CD14-positive monocyte (primary cell): Measurements from ENCODE around the gene ANXA11. TPM values are rescaled to one million over a fixed set of nuclear protein-coding genes. Genes with fewer than 3 reads are reported as not detected.
A peak's percentile ranks its signal among the peaks of the same experiment; 100 is the strongest.
"Not testable (repeated sequence)": the region's sequence is repeated elsewhere in the genome, so short reads cannot be mapped to it uniquely, and the experiment has no call there.

Experiments
- DNase-seq, 3 donors: peaks; one replicate each; pipeline ENCODE4 v3.0.0-alpha.2; 2011 to 2022
- H2AFZ ChIP-seq: 2 replicates; pipeline ENCODE4 v1.6.0; 2012; ENCODE audit warnings: mild to moderate bottlenecking, low read depth, low read length, inconsistent platforms; ENCODE audit not compliant: insufficient read depth, poor library complexity, severe bottlenecking
- H3K27ac ChIP-seq, 2 donors: 1 replicate in 1 of 2; 2 replicates in 1 of 2; pipeline ENCODE4 v1.5.1; 2012 to 2013; ENCODE audit warnings: low read length in 2 of 2, control low read depth in 1 of 2, inconsistent platforms in 1 of 2, low read depth in 1 of 2, mild to moderate bottlenecking in 1 of 2
- H3K27me3 ChIP-seq, 2 donors: one replicate each; pipeline versions ENCODE4 v1.6.0 to v1.6.1; 2011 to 2013; ENCODE audit warnings: low read length in 2 of 2; ENCODE audit not compliant: control insufficient read depth in 2 of 2, insufficient read depth in 2 of 2
- H3K36me3 ChIP-seq, 2 donors: replicated peaks in 1 of 2; 1 replicate in 1 of 2; 2 replicates in 1 of 2; pipeline versions ENCODE4 v1.5.1 to v1.6.1; 2012 to 2013; ENCODE audit warnings: low read length in 2 of 2, control low read depth in 1 of 2, inconsistent platforms in 1 of 2, mild to moderate bottlenecking in 1 of 2; ENCODE audit not compliant: insufficient read depth in 2 of 2, control insufficient read depth in 1 of 2
- H3K4me1 ChIP-seq, 2 donors: 1 replicate in 1 of 2; 2 replicates in 1 of 2; pipeline versions ENCODE4 v1.5.1 to v1.6.1; 2012 to 2013; ENCODE audit warnings: low read length in 2 of 2, control low read depth in 1 of 2, inconsistent platforms in 1 of 2, mild to moderate bottlenecking in 1 of 2, moderate library complexity in 1 of 2; ENCODE audit not compliant: insufficient read depth in 2 of 2, control insufficient read depth in 1 of 2
- H3K4me2 ChIP-seq: replicated peaks from 2 replicates; pipeline ENCODE3; 2012; ENCODE audit warnings: low read length, moderate library complexity, mild to moderate bottlenecking; ENCODE audit not compliant: poor library complexity, severe bottlenecking; ENCODE audit errors: extremely low read depth
- H3K4me3 ChIP-seq, 3 experiments: fragments of 200-600 bp in 1 of 3; sonication (generic) in 1 of 3; replicated peaks in 1 of 3; 1 replicate in 2 of 3; 2 replicates in 1 of 3; pipeline ENCODE4 v1.5.1; 2011 to 2013; ENCODE audit warnings: low read length in 3 of 3, mild to moderate bottlenecking in 3 of 3, control low read depth in 2 of 3, low read depth in 2 of 3, inconsistent platforms in 1 of 3, moderate library complexity in 1 of 3
- H3K79me2 ChIP-seq: 2 replicates; pipeline ENCODE4 v1.6.0; 2012; ENCODE audit warnings: mild to moderate bottlenecking, control low read depth, inconsistent platforms, low read length, moderate library complexity; ENCODE audit not compliant: insufficient read depth
- H3K9ac ChIP-seq: 2 replicates; pipeline ENCODE4 v1.6.0; 2017; ENCODE audit warnings: low read length, mild to moderate bottlenecking; ENCODE audit not compliant: insufficient read depth, poor library complexity, severe bottlenecking
- H3K9me3 ChIP-seq, 2 donors: replicated peaks in 1 of 2; 1 replicate in 1 of 2; 2 replicates in 1 of 2; pipeline versions ENCODE4 v1.5.1 to v1.6.1; 2012 to 2013; ENCODE audit warnings: low read length in 2 of 2, control low read depth in 1 of 2; ENCODE audit not compliant: control insufficient read depth in 1 of 2, insufficient read depth in 1 of 2
- H4K20me1 ChIP-seq: 2 replicates; pipeline ENCODE4 v1.6.0; 2012; ENCODE audit warnings: mild to moderate bottlenecking, low read length, control low read depth, moderate library complexity; ENCODE audit not compliant: insufficient read depth
- H3K27ac Mint-ChIP-seq, 7 donors: one replicate each; pipeline ENCODE4 v1.8.0; 2020; ENCODE audit warnings: mild to moderate bottlenecking in 7 of 7, mixed read lengths in 7 of 7, moderate library complexity in 6 of 7, inconsistent platforms in 2 of 7
- H3K27me3 Mint-ChIP-seq, 3 donors: one replicate each; pipeline ENCODE4 v1.8.0; 2021 to 2022; ENCODE audit warnings: low read depth in 3 of 3, mild to moderate bottlenecking in 3 of 3, mixed read lengths in 3 of 3, moderate library complexity in 3 of 3, inconsistent platforms in 1 of 3
- H3K36me3 Mint-ChIP-seq, 2 donors: one replicate each; pipeline ENCODE4 v1.8.0; 2020; ENCODE audit warnings: mixed read lengths in 2 of 2, inconsistent platforms in 1 of 2, mild to moderate bottlenecking in 1 of 2
- H3K4me1 Mint-ChIP-seq: one replicate; pipeline ENCODE4 v1.8.0; 2020; ENCODE audit warnings: mild to moderate bottlenecking, mixed read lengths
- H3K4me3 Mint-ChIP-seq, 2 donors: one replicate each; pipeline ENCODE4 v1.8.0; 2020; ENCODE audit warnings: mild to moderate bottlenecking in 2 of 2, mixed read lengths in 2 of 2, moderate library complexity in 1 of 2
- H3K9me3 Mint-ChIP-seq, 7 donors: one replicate each; pipeline ENCODE4 v1.8.0; 2020 to 2022; ENCODE audit warnings: mixed read lengths in 7 of 7, mild to moderate bottlenecking in 6 of 7, moderate library complexity in 6 of 7, inconsistent platforms in 2 of 7
- WGBS: methylation state at CpG from one replicate; pipeline ENCODE4 v1.1.5; 2013; ENCODE audit warnings: missing lambda C conversion rate; ENCODE audit not compliant: insufficient coverage; 5-methylcytosine and 5-hydroxymethylcytosine counted together
- intact Hi-C, 2 donors: fragments of 100-400 bp; cut with micrococcal nuclease; formaldehyde crosslinking; loops; one replicate each; pipeline versions ENCODE4 v1.15.0 to v1.15.1; 2023
- polyA plus RNA-seq, 3 donors: library from polyadenylated mRNA; depleted of rRNA in 1 of 3; unstranded in 2 of 3; stranded (reverse) in 1 of 3; fragments of 300-500 nt in 2 of 3; fragments of >200 nt in 1 of 3; fragmentation: Illumina TruSeq in 2 of 3; gene quantifications; 1 replicate in 2 of 3; 2 replicates in 1 of 3; pipeline ENCODE4 v1.2.3, GENCODE V29; 2012 to 2021

Gene ANXA11
- polyA plus RNA-seq, 3 donors: 95.6 to 174 (median 134) TPM

- peaks cover 22 to 24% of the 10 kb centered on the region in 2 donors for H3K4me1 ChIP-seq
- no CpG with 5 or more reads among the region's 1 CpG for WGBS
- H3K79me2 ChIP-seq, H3K27ac Mint-ChIP-seq, H3K27me3 Mint-ChIP-seq, H3K9me3 ChIP-seq, H3K36me3 Mint-ChIP-seq, H3K9me3 Mint-ChIP-seq, H3K36me3 ChIP-seq, H4K20me1 ChIP-seq, intact Hi-C loops, H3K9ac ChIP-seq, H3K27me3 ChIP-seq, H2AFZ ChIP-seq, H3K4me3 Mint-ChIP-seq, H3K4me3 ChIP-seq, DNase-seq, H3K27ac ChIP-seq, H3K4me2 ChIP-seq: not testable (repeated sequence)
- peaks cover 32% of the 10 kb centered on the region for H3K4me1 Mint-ChIP-seq
Measured at GRCh38 chr10:80250399-80250798, 45.1 kb upstream of the ANXA11 start.

- H3K9me3 Mint-ChIP-seq, H3K4me3 Mint-ChIP-seq, H3K4me3 ChIP-seq, H3K4me2 ChIP-seq, H3K9me3 ChIP-seq, H3K9ac ChIP-seq, H2AFZ ChIP-seq, H3K27ac Mint-ChIP-seq, H3K27me3 ChIP-seq, H3K79me2 ChIP-seq, H3K36me3 Mint-ChIP-seq, intact Hi-C loops, H4K20me1 ChIP-seq, H3K27me3 Mint-ChIP-seq, H3K27ac ChIP-seq, H3K36me3 ChIP-seq: not testable (repeated sequence)
- peak in 2 of 3 donors; percentile 9 to 39 for DNase-seq
- peaks cover 30% of the 10 kb centered on the region for H3K4me1 Mint-ChIP-seq
- WGBS: no CpG with 5 or more reads among the region's 4 CpGs
- H3K4me1 ChIP-seq: peaks cover 22 to 24% of the 10 kb centered on the region in 2 donors
Measured at GRCh38 chr10:80249906-80250305, 44.6 kb upstream of the ANXA11 start.

GRCh38 chr10:80247611-80248010 lies 42.3 kb upstream of the ANXA11 start:
- H3K27ac Mint-ChIP-seq, H3K36me3 Mint-ChIP-seq, H3K4me3 Mint-ChIP-seq, H3K36me3 ChIP-seq, H2AFZ ChIP-seq, intact Hi-C loops, H3K9ac ChIP-seq, H3K4me1 ChIP-seq, H3K9me3 Mint-ChIP-seq, H3K27ac ChIP-seq, H3K4me3 ChIP-seq, DNase-seq, H4K20me1 ChIP-seq, H3K4me2 ChIP-seq, H3K27me3 ChIP-seq, H3K79me2 ChIP-seq, H3K9me3 ChIP-seq, H3K27me3 Mint-ChIP-seq: not testable (repeated sequence)
- WGBS: no CpG with 5 or more reads among the region's 20 CpGs
- peaks cover 19% of the 10 kb centered on the region for H3K4me1 Mint-ChIP-seq

- H2AFZ ChIP-seq, H3K9me3 Mint-ChIP-seq, H4K20me1 ChIP-seq, H3K9me3 ChIP-seq, H3K4me3 Mint-ChIP-seq, H3K4me1 ChIP-seq, H3K4me1 Mint-ChIP-seq, intact Hi-C loops, H3K4me2 ChIP-seq, H3K9ac ChIP-seq, H3K79me2 ChIP-seq, H3K27me3 Mint-ChIP-seq, H3K27me3 ChIP-seq, H3K27ac ChIP-seq, H3K4me3 ChIP-seq, H3K36me3 Mint-ChIP-seq, H3K27ac Mint-ChIP-seq, DNase-seq, H3K36me3 ChIP-seq: not testable (repeated sequence)
- WGBS: no CpG with 5 or more reads among the region's 3 CpGs
Measured at GRCh38 chr10:80244371-80244770, 39.0 kb upstream of the ANXA11 start.
